Thoracic aorta (tissue), 2 donors: ENCODE data around the gene DKC1. TPM values are rescaled to one million over a fixed set of nuclear protein-coding genes. Genes with fewer than 3 reads are reported as not detected.

ENCODE experiments used
- ATAC-seq: fragments of 150-250 bp; one replicate; pipeline ENCODE4 v1.8.0; 2017; ENCODE audit warnings: low read depth; ENCODE audit not compliant: insufficient number of reproducible peaks, low FRiP score
- DNase-seq: peaks from one replicate; pipeline ENCODE4 v3.0.0-alpha.2; 2020; ENCODE audit warnings: low spot score
- H3K27ac ChIP-seq, 2 donors: fragments of 200-600 bp; sonication (generic); 1 replicate in 1 of 2; 2 replicates in 1 of 2; pipeline ENCODE4 v1.5.1; 2016; ENCODE audit warnings: mild to moderate bottlenecking in 2 of 2, moderate library complexity in 2 of 2
- H3K27me3 ChIP-seq: fragments of 200-600 bp; sonication (generic); replicated peaks from 2 replicates; pipeline ENCODE4 v1.6.0; 2016; ENCODE audit warnings: mild to moderate bottlenecking; ENCODE audit not compliant: insufficient read depth
- H3K36me3 ChIP-seq: fragments of 200-600 bp; sonication (generic); one replicate; pipeline ENCODE4 v1.5.1; 2016
- H3K4me1 ChIP-seq, 2 donors: fragments of 200-600 bp; sonication (generic); 1 replicate in 1 of 2; 2 replicates in 1 of 2; pipeline versions ENCODE4 v1.5.1 to v1.6.0; 2016; ENCODE audit warnings: low read depth in 2 of 2, mild to moderate bottlenecking in 1 of 2; ENCODE audit not compliant: control insufficient read depth in 1 of 2
- H3K4me3 ChIP-seq: fragments of 200-600 bp; sonication (generic); 2 replicates; pipeline ENCODE4 v1.5.1; 2016; ENCODE audit warnings: mild to moderate bottlenecking
- H3K9me3 ChIP-seq: fragments of 200-600 bp; sonication (generic); 2 replicates; pipeline ENCODE4 v1.5.1; 2016
- total RNA-seq, 2 donors: library from RNA; depleted of rRNA; stranded (reverse); fragments of >200 nt; gene quantifications; one replicate each; pipeline versions ENCODE4 v1.1.0 to v1.2.3, GENCODE V29; 2016
- TF ChIP-seq, protein P1 (sequence below): fragments of 200-600 bp; sonication (generic); IDR thresholded peaks from one replicate; pipeline ENCODE4 v1.5.1; 2019; ENCODE audit warnings: antibody characterized with exemption

Gene DKC1
- total RNA-seq, 2 donors from 2014 or later, result 14.9 to 67.2 TPM

DNA sequence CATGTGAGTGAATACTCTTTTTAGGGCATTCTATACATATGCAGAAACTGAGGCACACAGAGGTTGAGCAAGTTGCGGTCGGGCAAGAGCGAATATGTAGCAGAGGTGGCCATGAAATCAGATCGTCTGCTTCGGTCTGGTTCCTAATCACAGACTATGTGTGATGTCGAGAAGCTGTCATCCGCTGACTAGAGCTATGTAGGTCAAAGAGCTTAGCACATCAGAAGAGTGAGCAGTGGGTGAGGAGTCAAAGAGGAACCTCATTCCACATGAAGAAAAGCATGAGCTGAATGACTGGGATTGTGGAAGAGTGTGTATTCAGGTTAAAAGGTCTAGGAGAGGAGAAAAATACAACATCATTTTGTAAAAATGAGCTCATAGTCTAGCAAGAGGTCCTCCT lies 30.8 kb upstream of the DKC1 start:
- Histone ChIP-seq H3K4me3 (no peak overlapping the region), H3K27me3 (no peaks in the 10 kb centered on the region), H3K27ac (peak overlapping the region in 1 of 2 donors; percentile 81), H3K9me3 (no peaks in the 10 kb centered on the region), H3K36me3 (no peaks in the 10 kb centered on the region), H3K4me1 (peaks cover 85 to 96% of the 10 kb centered on the region in 2 donors)
- ATAC-seq (no peak), DNase-seq (no peak)
- TF ChIP-seq, protein P1, sequence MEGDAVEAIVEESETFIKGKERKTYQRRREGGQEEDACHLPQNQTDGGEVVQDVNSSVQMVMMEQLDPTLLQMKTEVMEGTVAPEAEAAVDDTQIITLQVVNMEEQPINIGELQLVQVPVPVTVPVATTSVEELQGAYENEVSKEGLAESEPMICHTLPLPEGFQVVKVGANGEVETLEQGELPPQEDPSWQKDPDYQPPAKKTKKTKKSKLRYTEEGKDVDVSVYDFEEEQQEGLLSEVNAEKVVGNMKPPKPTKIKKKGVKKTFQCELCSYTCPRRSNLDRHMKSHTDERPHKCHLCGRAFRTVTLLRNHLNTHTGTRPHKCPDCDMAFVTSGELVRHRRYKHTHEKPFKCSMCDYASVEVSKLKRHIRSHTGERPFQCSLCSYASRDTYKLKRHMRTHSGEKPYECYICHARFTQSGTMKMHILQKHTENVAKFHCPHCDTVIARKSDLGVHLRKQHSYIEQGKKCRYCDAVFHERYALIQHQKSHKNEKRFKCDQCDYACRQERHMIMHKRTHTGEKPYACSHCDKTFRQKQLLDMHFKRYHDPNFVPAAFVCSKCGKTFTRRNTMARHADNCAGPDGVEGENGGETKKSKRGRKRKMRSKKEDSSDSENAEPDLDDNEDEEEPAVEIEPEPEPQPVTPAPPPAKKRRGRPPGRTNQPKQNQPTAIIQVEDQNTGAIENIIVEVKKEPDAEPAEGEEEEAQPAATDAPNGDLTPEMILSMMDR, result no peak

DNA sequence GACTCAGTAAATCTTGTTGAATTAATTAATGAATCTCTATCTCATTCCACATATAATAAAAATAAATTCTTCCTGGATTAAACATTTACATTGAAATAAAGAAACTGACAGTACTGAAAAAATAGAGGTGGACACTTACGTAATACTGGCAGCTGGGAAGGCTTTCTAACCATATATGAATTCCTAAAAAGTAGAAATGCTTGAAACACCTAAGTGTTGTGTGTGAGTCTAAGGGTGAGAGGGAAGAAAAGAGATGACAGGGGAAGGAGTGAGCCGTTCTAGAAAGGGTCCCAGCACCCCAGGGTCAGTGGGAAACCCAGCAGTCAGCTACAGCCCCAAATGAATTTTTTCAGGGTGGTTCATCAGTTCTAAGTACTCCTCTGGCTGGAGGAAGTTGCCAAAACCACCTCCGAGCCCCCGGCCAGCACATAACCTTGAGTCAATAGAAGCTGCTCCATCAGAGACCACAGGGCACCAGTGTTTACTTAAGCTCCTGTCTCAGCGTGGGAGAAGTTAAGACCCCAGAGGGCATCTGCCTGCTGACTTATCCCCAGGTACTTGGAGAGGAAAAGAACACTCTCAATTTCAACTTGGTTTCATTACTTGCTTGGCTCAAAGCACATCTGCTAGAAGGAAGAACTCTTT lies 30.1 kb upstream of the DKC1 start:
- H3K4me1 ChIP-seq, result peaks cover 86 to 96% of the 10 kb centered on the region in 2 donors
- no peaks in the 10 kb centered on the region for H3K27me3 ChIP-seq
- H3K36me3 ChIP-seq, result no peaks in the 10 kb centered on the region
- H3K4me3 ChIP-seq, result no peak overlapping the region
- no peaks in the 10 kb centered on the region for H3K9me3 ChIP-seq
- H3K27ac ChIP-seq, result peak overlapping the region; percentile 38 to 81
- TF ChIP-seq, protein P1, result no peak
- ATAC-seq (no peak), DNase-seq (no peak)

DNA sequence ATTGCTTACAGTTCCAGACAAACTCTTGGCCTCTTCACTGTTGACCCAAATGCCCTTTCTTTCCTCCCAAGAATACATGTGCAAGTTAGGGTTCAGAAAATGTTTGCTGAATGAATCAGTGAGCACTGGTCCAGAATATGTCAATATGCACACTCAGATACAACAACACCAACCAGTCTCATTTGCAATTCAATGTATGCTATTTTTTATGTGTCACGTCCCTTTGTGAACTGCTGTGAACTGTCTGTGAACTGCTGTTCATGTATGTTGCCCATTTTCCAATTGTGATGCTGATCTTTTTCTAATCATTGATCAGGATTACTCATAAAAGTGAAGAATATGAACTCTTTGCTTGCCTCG lies 29.6 kb upstream of the DKC1 start:
- Histone ChIP-seq H3K27ac (peak overlapping the region; percentile 38 to 81), H3K9me3 (no peaks in the 10 kb centered on the region), H3K27me3 (no peaks in the 10 kb centered on the region), H3K36me3 (no peaks in the 10 kb centered on the region), H3K4me3 (no peak overlapping the region), H3K4me1 (peaks cover 89 to 94% of the 10 kb centered on the region in 2 donors)
- TF ChIP-seq, protein P1, result no peak
- ATAC-seq (no peak), DNase-seq (no peak)

DNA sequence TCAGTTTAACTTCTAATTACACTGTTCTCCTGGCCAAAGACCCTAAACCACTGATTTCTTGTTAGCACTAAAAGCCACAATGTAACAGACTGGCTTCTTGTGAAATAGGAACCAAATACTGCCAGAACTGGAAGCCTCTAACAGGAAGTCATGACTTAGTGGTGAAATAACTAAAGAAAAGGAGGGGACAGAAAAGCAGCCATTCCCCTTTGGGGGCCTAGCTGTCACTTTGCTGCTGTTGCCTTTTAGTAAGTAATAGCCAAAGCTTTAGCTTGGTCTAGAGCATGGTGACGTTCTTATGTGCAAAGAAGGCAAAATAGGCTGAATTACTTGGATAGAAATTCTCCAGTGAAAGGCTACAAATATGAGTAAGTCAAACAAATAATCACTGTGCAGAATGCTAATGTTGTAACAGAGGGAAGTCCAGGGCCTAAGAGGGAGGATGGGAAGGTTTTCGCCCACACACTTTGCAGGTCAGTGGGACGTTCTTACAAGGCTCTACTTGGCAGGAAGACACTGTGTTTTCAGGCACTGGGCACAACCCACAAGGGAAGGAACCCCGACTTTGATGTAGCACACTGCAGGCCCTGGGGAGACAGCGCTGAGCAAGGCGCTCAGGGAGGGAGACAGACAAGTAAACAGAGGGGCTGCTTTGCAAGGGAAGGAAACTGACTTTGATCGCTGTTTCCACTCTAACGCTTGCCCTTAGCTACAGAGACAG lies 28.4 kb upstream of the DKC1 start:
- Histone ChIP-seq H3K4me1 (peaks cover 78 to 88% of the 10 kb centered on the region in 2 donors), H3K27me3 (no peaks in the 10 kb centered on the region), H3K4me3 (peak overlapping the region; percentile 22), H3K36me3 (no peaks in the 10 kb centered on the region), H3K27ac (peak overlapping the region; percentile 73 to 81), H3K9me3 (no peaks in the 10 kb centered on the region)
- TF ChIP-seq, protein P1, result no peak
- no peak for DNase-seq
- peak; percentile 42 for ATAC-seq

DNA sequence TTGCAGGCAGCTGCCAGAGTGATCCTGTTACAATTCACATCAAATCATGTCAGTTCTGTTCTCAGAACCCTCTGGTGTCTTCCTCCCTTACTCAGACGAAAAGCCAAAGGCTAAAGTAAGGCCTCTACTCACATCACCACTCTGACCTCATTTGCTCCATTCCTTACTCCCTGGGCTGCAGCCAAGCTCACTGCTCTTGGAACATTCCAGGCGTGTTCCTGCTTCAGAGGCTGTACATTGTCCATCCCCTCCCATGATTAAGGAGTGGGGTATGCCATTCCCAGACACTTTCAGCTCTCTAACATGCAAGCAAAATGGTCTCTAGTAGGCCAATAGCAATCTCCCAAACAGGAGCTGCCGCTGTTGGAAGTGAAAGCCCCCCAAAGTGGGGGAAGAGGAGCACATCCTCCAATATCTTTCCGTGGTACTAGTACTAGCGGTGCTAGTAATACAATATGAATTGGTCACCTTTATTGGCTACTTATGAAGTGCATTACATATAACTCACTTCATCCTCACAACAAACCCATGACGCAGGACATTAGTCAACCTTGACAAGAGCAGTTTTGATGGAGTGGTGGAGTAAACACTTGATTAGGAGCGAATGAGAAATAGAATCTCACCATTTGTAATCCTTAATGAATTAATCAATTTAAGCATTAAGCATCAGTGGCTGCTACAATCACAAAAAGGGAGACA lies 26.8 kb upstream of the DKC1 start:
- Histone ChIP-seq H3K4me1 (peaks cover 67 to 72% of the 10 kb centered on the region in 2 donors), H3K9me3 (no peaks in the 10 kb centered on the region), H3K36me3 (no peaks in the 10 kb centered on the region), H3K27ac (peak overlapping the region; percentile 66 to 81), H3K27me3 (no peaks in the 10 kb centered on the region), H3K4me3 (no peak overlapping the region)
- no peak for DNase-seq
- ATAC-seq, result peak; percentile 21
- TF ChIP-seq, protein P1, result no peak
